ENCODE measurements around the gene ZNRD2. TPM values are rescaled to one million over a fixed set of nuclear protein-coding genes. Genes with fewer than 3 reads are reported as not detected.

ZNRD2 gene
- total and polyA plus RNA-seq, 2 of the 8 experiments (the other 6 are each of a cell fraction or from before 2014, with no cell fraction given), result 53.4 to 125 TPM

GRCh38 chr11:65541093-65541982 is 28.9 kb upstream of the ZNRD2 start (continued):
- TF ChIP-seq USF2 (IDR thresholded peaks at IDR 0.05; ENCODE audit: low read length) (no peak), CBX5 (IDR thresholded peaks at IDR 0.05; ENCODE audit: low read depth, low read length) (no peak), HDAC2 (IDR thresholded peaks at IDR 0.05; ENCODE audit: borderline replicate concordance in 1 of 2, low read depth in 2 of 2, low read length in 2 of 2) (no peak), HDAC6 (IDR thresholded peaks at IDR 0.05; ENCODE audit: low read depth, low read length) (no peak)
